Lower lobe of right lung (tissue), 2 donors: ENCODE results near the gene RPUSD4. TPM values are rescaled to one million over a fixed set of nuclear protein-coding genes. Genes with fewer than 3 reads are reported as not detected.

Experiments used
- ATAC-seq, 2 donors: fragments of 200-7000 bp; cut with Tn5 transposase; one replicate each; pipeline ENCODE4 v1.9.1; 2020 to 2022; ENCODE audit warnings: mild to moderate bottlenecking in 2 of 2, moderate library complexity in 2 of 2
- DNase-seq: peaks from one replicate; pipeline ENCODE4 v3.0.0-alpha.2; 2020
- H3K27ac ChIP-seq: fragments of 200-600 bp; one replicate; pipeline ENCODE4 v1.8.0; 2022
- H3K27me3 ChIP-seq: fragments of 200-600 bp; one replicate; pipeline ENCODE4 v1.8.0; 2022; ENCODE audit warnings: low read depth
- H3K36me3 ChIP-seq: fragments of 200-600 bp; one replicate; pipeline ENCODE4 v1.8.0; 2022; ENCODE audit warnings: mild to moderate bottlenecking
- H3K4me1 ChIP-seq: fragments of 200-600 bp; one replicate; pipeline ENCODE4 v1.8.0; 2022
- H3K4me3 ChIP-seq: fragments of 200-600 bp; one replicate; pipeline ENCODE4 v1.8.0; 2022; ENCODE audit warnings: mild to moderate bottlenecking
- H3K9me3 ChIP-seq: fragments of 200-600 bp; one replicate; pipeline ENCODE4 v1.8.0; 2022
- CTCF ChIP-seq: fragments of 200-600 bp; IDR thresholded peaks from one replicate; pipeline ENCODE4 v1.8.0; 2022; ENCODE audit warnings: antibody characterized with exemption, mild to moderate bottlenecking
- intact Hi-C: fragments of 100-400 bp; cut with DNase I; formaldehyde crosslinking; loops from one replicate; pipeline ENCODE4 v1.11.0; 2022
- total RNA-seq: library from RNA; stranded (reverse); fragmentation: NEBNext Ultra II Directional; extraction: Animal tissue kit (Norgen Biotek cat#: 25700); gene quantifications from one replicate; pipeline ENCODE4 v1.2.1, GENCODE V29; 2021
- donor health status: DM: no; HTN: yes; CAD: no; lungs with severe emphysema.

The RPUSD4 gene
- total RNA-seq, 1 donor from 2014 or later, result 25.8 TPM

- TF ChIP-seq CTCF, result no peak
- Histone ChIP-seq H3K9me3 (no peaks in the 10 kb centered on the region), H3K4me1 (no peaks in the 10 kb centered on the region), H3K27me3 (no peaks in the 10 kb centered on the region), H3K27ac (no peak overlapping the region), H3K36me3 (no peaks in the 10 kb centered on the region), H3K4me3 (no peak overlapping the region)
- DNase-seq, result no peak
- intact Hi-C loops, result no loop called here
- ATAC-seq, result no peak
Measured at GRCh38 chr11:126159719-126160344, 51.6 kb downstream of the RPUSD4 start.

- Histone ChIP-seq H3K36me3 (no peaks in the 10 kb centered on the region), H3K27ac (no peak overlapping the region), H3K4me1 (no peaks in the 10 kb centered on the region), H3K27me3 (no peaks in the 10 kb centered on the region), H3K9me3 (no peaks in the 10 kb centered on the region), H3K4me3 (no peak overlapping the region)
- no peak for ATAC-seq
- intact Hi-C loops, result no loop called here
- DNase-seq, result no peak
- TF ChIP-seq CTCF, result no peak
Measured at GRCh38 chr11:126158054-126158791, 53.2 kb downstream of the RPUSD4 start.

GRCh38 chr11:126157326-126158030 is 54.0 kb downstream of the RPUSD4 start:
- no peak for ATAC-seq
- H3K9me3 ChIP-seq, result no peaks in the 10 kb centered on the region

GRCh38 chr11:126156814-126157213 is 54.6 kb downstream of the RPUSD4 start:
- Histone ChIP-seq H3K9me3 (peaks cover 4% of the 10 kb centered on the region), H3K27ac (no peak overlapping the region), H3K4me1 (no peaks in the 10 kb centered on the region), H3K4me3 (no peak overlapping the region), H3K27me3 (no peaks in the 10 kb centered on the region), H3K36me3 (no peaks in the 10 kb centered on the region)
- intact Hi-C loops, result no loop called here
- ATAC-seq (no peak), DNase-seq (no peak)
- no peak for TF ChIP-seq CTCF

More at GRCh38 chr11:126157326-126158030, 54.0 kb downstream of the RPUSD4 start:
- no peaks in the 10 kb centered on the region for H3K36me3 ChIP-seq
- intact Hi-C loops, result no loop called here
- H3K27ac ChIP-seq, result no peak overlapping the region
- H3K4me1 ChIP-seq, result no peaks in the 10 kb centered on the region
- no peaks in the 10 kb centered on the region for H3K27me3 ChIP-seq
- DNase-seq, result no peak
- TF ChIP-seq CTCF, result no peak
- no peak overlapping the region for H3K4me3 ChIP-seq

- Histone ChIP-seq H3K27ac (no peak overlapping the region), H3K9me3 (peaks cover 5% of the 10 kb centered on the region), H3K36me3 (no peaks in the 10 kb centered on the region), H3K27me3 (no peaks in the 10 kb centered on the region), H3K4me3 (no peak overlapping the region), H3K4me1 (no peaks in the 10 kb centered on the region)
- DNase-seq, result no peak
- ATAC-seq, result no peak
- intact Hi-C loops, result no loop called here
- no peak for TF ChIP-seq CTCF
Measured at GRCh38 chr11:126155402-126156187, 55.9 kb downstream of the RPUSD4 start.
